Neuron (in vitro differentiated cells): ENCODE data around the gene MGMT.

Experiments
- H2AFZ ChIP-seq: one replicate; pipeline ENCODE4 v1.6.1; 2013; ENCODE audit warnings: low read depth, mild to moderate bottlenecking, inconsistent platforms, low read length, moderate library complexity
- H3K27me3 ChIP-seq: one replicate; pipeline ENCODE4 v1.6.1; 2013; ENCODE audit warnings: low read length; ENCODE audit not compliant: insufficient read depth
- H3K36me3 ChIP-seq: one replicate; pipeline ENCODE4 v1.6.1; 2013; ENCODE audit warnings: low read length; ENCODE audit not compliant: insufficient read depth
- H3K4me1 ChIP-seq: one replicate; pipeline ENCODE4 v1.6.1; 2013; ENCODE audit warnings: low read length; ENCODE audit not compliant: insufficient read depth
- H3K4me3 ChIP-seq: 2 replicates; pipeline ENCODE4 v1.5.1; 2013; ENCODE audit warnings: mild to moderate bottlenecking, low read length, moderate library complexity
- H3K9me3 ChIP-seq: one replicate; pipeline ENCODE4 v1.6.1; 2013; ENCODE audit warnings: low read length

MGMT gene

GRCh38 chr10:129550658-129551057 is 83.6 kb downstream of the MGMT start:
- no peaks in the 10 kb centered on the region for H3K36me3 ChIP-seq
- H3K9me3 ChIP-seq, result no peaks in the 10 kb centered on the region
- H3K4me3 ChIP-seq, result no peak overlapping the region
- no peaks in the 10 kb centered on the region for H3K4me1 ChIP-seq
- no peaks in the 10 kb centered on the region for H3K27me3 ChIP-seq
- H2AFZ ChIP-seq, result no peak overlapping the region

GRCh38 chr10:129552119-129552518 is 85.1 kb downstream of the MGMT start:
- H3K27me3 ChIP-seq, result no peaks in the 10 kb centered on the region
- no peaks in the 10 kb centered on the region for H3K36me3 ChIP-seq
- H2AFZ ChIP-seq, result no peak overlapping the region
- no peaks in the 10 kb centered on the region for H3K4me1 ChIP-seq
- no peaks in the 10 kb centered on the region for H3K9me3 ChIP-seq
- H3K4me3 ChIP-seq, result no peak overlapping the region

GRCh38 chr10:129553928-129554327 is 86.9 kb downstream of the MGMT start:
- Histone ChIP-seq H3K4me3 (no peak overlapping the region), H3K27me3 (no peaks in the 10 kb centered on the region), H3K4me1 (no peaks in the 10 kb centered on the region), H3K36me3 (no peaks in the 10 kb centered on the region), H2AFZ (no peak overlapping the region), H3K9me3 (no peaks in the 10 kb centered on the region)

DNA sequence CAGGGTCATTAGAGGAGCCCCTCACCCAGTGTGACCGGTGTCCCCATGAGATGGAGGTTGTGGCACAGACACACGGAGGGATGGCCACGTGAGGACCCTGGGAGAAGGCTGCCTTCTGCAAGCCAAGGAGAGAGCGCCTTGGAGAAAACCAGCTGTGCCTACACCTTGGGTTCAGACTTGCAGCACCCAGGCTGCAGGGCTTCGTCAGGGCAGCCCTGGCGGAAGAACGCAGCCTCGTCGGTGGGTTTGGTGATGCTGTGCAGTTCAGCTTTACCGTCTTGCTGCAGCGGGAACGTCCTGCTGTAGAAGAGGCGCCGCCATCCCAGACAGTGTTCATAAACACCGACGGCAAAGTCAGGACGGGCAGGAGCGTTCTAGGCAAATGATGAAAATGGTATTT is 89.3 kb downstream of the MGMT start:
- Histone ChIP-seq H3K36me3 (no peaks in the 10 kb centered on the region), H2AFZ (no peak overlapping the region), H3K27me3 (no peaks in the 10 kb centered on the region), H3K4me3 (no peak overlapping the region), H3K4me1 (no peaks in the 10 kb centered on the region), H3K9me3 (no peaks in the 10 kb centered on the region)

GRCh38 chr10:129560361-129560760 is 93.3 kb downstream of the MGMT start:
- Histone ChIP-seq H3K36me3 (no peaks in the 10 kb centered on the region), H3K9me3 (no peaks in the 10 kb centered on the region), H2AFZ (no peak overlapping the region), H3K4me3 (no peak overlapping the region), H3K27me3 (no peaks in the 10 kb centered on the region), H3K4me1 (no peaks in the 10 kb centered on the region)

DNA sequence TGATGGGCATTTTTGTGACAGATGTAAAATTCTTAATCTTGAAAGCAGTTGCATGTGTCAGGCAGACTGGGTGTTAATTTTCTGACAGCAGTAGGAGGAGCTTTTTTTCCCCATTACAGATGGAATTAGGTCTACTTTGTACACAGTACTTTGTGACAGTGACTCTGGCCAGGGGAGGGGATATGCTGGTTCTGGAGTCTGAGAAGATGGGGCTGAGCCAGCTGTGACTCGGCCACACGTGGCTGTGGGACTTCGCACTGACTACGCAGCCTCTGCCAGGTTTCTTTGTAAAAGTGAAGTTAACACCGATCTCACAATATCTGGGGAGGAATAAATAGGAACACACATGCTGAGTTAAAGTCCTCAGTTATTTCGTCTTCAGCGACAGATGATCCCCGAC is 95.4 kb downstream of the MGMT start:
- H3K9me3 ChIP-seq, result no peaks in the 10 kb centered on the region
- no peaks in the 10 kb centered on the region for H3K36me3 ChIP-seq
- H3K4me1 ChIP-seq, result no peaks in the 10 kb centered on the region
- H3K27me3 ChIP-seq, result no peaks in the 10 kb centered on the region
- no peak overlapping the region for H2AFZ ChIP-seq
- no peak overlapping the region for H3K4me3 ChIP-seq

DNA sequence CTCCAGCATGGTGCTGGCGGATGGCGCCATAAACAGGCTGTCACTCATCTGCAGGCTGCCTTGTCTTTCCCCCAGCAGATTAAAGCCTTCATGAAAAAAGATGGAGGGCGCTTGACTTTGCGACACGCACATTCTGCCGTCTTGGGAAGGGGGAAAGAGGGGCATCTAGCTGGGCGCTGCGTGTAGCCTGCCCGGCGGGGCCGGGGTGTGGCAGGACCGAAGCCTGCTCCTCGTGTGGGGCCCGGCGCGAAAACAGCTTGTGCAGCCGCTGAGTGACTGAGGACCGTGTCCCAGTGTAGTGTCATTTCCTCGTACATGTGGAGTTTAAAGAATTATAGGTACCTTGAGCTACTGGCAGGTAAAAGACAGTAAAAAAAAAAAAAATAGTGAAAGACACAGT is 97.9 kb downstream of the MGMT start:
- Histone ChIP-seq H3K4me3 (no peak overlapping the region), H2AFZ (no peak overlapping the region), H3K9me3 (no peaks in the 10 kb centered on the region), H3K27me3 (no peaks in the 10 kb centered on the region), H3K36me3 (no peaks in the 10 kb centered on the region), H3K4me1 (no peaks in the 10 kb centered on the region)

DNA sequence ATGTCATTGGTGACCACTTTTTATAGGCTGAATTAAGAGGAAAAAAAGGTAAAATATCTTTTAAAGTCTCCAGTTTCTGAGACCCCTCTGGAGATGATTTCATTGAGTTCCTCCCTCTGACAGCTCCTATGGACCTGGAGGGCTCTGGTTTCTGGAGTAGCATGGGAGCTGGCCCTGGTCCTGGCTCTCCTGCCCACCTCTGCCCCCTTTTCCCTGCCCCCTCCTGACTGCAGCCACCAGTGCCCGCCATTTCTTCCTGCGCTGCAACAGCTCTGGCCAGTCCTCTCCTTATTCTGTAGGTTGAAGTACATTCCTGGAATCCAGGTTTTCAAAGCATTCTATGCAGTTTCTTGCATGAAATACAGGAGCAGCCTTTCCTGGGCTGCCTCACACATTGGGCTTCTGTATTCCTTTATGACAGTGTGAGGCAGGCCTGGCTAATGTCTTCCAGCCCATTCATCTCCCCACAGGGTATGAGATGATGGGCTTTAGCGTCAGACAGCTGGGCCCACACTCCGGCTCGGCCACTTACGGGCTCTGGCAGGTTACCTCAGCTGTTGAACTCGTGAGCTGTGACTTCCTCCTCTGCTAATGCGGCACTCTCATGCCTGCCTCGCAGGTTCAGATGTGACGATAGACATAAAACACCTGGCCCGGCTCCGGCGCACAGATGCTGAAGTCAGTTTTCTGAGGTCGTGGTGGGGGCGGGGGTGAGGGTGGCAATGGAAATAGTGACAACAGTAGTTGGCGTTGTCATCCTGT is 101.7 kb downstream of the MGMT start:
- H2AFZ ChIP-seq, result no peak overlapping the region
- no peaks in the 10 kb centered on the region for H3K27me3 ChIP-seq
- H3K4me3 ChIP-seq, result no peak overlapping the region
- H3K9me3 ChIP-seq, result no peaks in the 10 kb centered on the region
- no peaks in the 10 kb centered on the region for H3K36me3 ChIP-seq
- no peaks in the 10 kb centered on the region for H3K4me1 ChIP-seq

GRCh38 chr10:129570185-129570584 is 103.1 kb downstream of the MGMT start:
- no peak overlapping the region for H2AFZ ChIP-seq
- no peaks in the 10 kb centered on the region for H3K36me3 ChIP-seq
- no peaks in the 10 kb centered on the region for H3K4me1 ChIP-seq
- H3K27me3 ChIP-seq, result no peaks in the 10 kb centered on the region
- no peaks in the 10 kb centered on the region for H3K9me3 ChIP-seq
- H3K4me3 ChIP-seq, result no peak overlapping the region

GRCh38 chr10:129579228-129579627 is 112.2 kb downstream of the MGMT start:
- H3K9me3 ChIP-seq, result no peaks in the 10 kb centered on the region
- no peaks in the 10 kb centered on the region for H3K36me3 ChIP-seq
- H3K4me3 ChIP-seq, result no peak overlapping the region
- H3K27me3 ChIP-seq, result no peaks in the 10 kb centered on the region
- H2AFZ ChIP-seq, result no peak overlapping the region
- H3K4me1 ChIP-seq, result no peaks in the 10 kb centered on the region

GRCh38 chr10:129580010-129580409 is 113.0 kb downstream of the MGMT start:
- Histone ChIP-seq H3K27me3 (no peaks in the 10 kb centered on the region), H2AFZ (no peak overlapping the region), H3K4me3 (no peak overlapping the region), H3K9me3 (no peaks in the 10 kb centered on the region), H3K4me1 (no peaks in the 10 kb centered on the region), H3K36me3 (no peaks in the 10 kb centered on the region)

GRCh38 chr10:129580901-129581300 is 113.9 kb downstream of the MGMT start:
- Histone ChIP-seq H2AFZ (no peak overlapping the region), H3K4me1 (no peaks in the 10 kb centered on the region), H3K9me3 (no peaks in the 10 kb centered on the region), H3K36me3 (no peaks in the 10 kb centered on the region), H3K4me3 (no peak overlapping the region), H3K27me3 (no peaks in the 10 kb centered on the region)

DNA sequence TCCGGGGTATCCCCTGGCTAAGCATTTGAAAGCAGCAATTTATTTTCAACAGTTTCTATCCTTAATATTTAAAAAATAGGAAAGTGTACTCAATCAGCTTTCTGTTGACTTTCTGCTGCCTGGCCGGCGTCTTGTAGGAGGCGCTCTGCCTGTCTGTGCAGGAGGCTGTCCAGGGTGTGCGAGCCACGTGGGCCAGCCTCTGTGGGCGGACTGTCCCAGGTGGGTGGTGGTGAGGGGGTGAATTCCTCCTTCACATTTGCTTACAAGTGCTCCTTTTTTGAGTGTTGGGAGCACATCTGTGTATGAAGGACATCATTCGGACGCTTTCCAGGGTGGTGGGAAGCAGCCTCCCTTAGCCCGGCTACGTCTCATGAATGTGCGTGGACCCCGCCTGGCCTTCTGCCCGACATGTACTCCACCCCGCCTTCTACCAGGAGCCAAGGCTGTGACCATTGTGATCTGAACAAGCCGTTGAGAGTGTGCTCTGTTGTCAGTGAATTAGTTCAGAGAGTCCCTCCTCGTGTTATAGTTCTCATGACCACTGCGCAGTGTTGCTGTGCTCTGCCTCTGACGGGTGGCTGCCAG is 114.9 kb downstream of the MGMT start:
- no peak overlapping the region for H3K4me3 ChIP-seq

GRCh38 chr10:129583831-129584230 is 116.8 kb downstream of the MGMT start:
- H3K27me3 ChIP-seq, result no peaks in the 10 kb centered on the region
- H3K4me1 ChIP-seq, result no peaks in the 10 kb centered on the region
- no peaks in the 10 kb centered on the region for H3K9me3 ChIP-seq
- H3K4me3 ChIP-seq, result no peak overlapping the region
- no peaks in the 10 kb centered on the region for H3K36me3 ChIP-seq
- no peak overlapping the region for H2AFZ ChIP-seq

More for the DNA sequence above, 114.9 kb downstream of the MGMT start:
- Histone ChIP-seq H3K36me3 (no peaks in the 10 kb centered on the region), H3K27me3 (no peaks in the 10 kb centered on the region), H3K4me1 (no peaks in the 10 kb centered on the region), H3K9me3 (no peaks in the 10 kb centered on the region), H2AFZ (no peak overlapping the region)
